Measurements from ENCODE around the gene NELL1.

NELL1 gene

GRCh38 chr11:20949585-20949984, 280.2 kb downstream of the NELL1 start:
- in situ Hi-C loops (cut with MboI; ENCODE audit: low sequenced_read_pairs) = no loop called here

GRCh38 chr11:20962581-20962980, 293.2 kb downstream of the NELL1 start:
- in situ Hi-C loops (cut with MboI; ENCODE audit: low sequenced_read_pairs) = no loop called here

GRCh38 chr11:20963596-20963995, 294.2 kb downstream of the NELL1 start:
- in situ Hi-C loops (cut with MboI; ENCODE audit: low sequenced_read_pairs) = no loop called here

- in situ Hi-C loops (cut with MboI; ENCODE audit: low sequenced_read_pairs) = no loop called here
Measured at GRCh38 chr11:20964985-20965384, 295.6 kb downstream of the NELL1 start.

GRCh38 chr11:20966489-20966888, 297.1 kb downstream of the NELL1 start:
- in situ Hi-C loops (cut with MboI; ENCODE audit: low sequenced_read_pairs) = no loop called here

GRCh38 chr11:20973940-20974559, 304.7 kb downstream of the NELL1 start:
- in situ Hi-C loops (cut with MboI; ENCODE audit: low sequenced_read_pairs) = no loop called here

GRCh38 chr11:20980736-20981135, 311.4 kb downstream of the NELL1 start:
- in situ Hi-C loops (cut with MboI; ENCODE audit: low sequenced_read_pairs) = no loop called here

GRCh38 chr11:20990447-20990846, 321.1 kb downstream of the NELL1 start:
- in situ Hi-C loops (cut with MboI; ENCODE audit: low sequenced_read_pairs) = no loop called here

- in situ Hi-C loops (cut with MboI; ENCODE audit: low sequenced_read_pairs) = no loop called here
Measured at GRCh38 chr11:20991471-20991870, 322.1 kb downstream of the NELL1 start.

- in situ Hi-C loops (cut with MboI; ENCODE audit: low sequenced_read_pairs) = no loop called here
Measured at GRCh38 chr11:21007297-21007696, 337.9 kb downstream of the NELL1 start.

GRCh38 chr11:21018248-21018647, 348.9 kb downstream of the NELL1 start:
- in situ Hi-C loops (cut with MboI; ENCODE audit: low sequenced_read_pairs) = no loop called here

GRCh38 chr11:21026685-21027084, 357.3 kb downstream of the NELL1 start:
- in situ Hi-C loops (cut with MboI; ENCODE audit: low sequenced_read_pairs) = no loop called here

GRCh38 chr11:21037850-21038249, 368.5 kb downstream of the NELL1 start:
- in situ Hi-C loops (cut with MboI; ENCODE audit: low sequenced_read_pairs) = no loop called here

- in situ Hi-C loops (cut with MboI; ENCODE audit: low sequenced_read_pairs) = no loop called here
Measured at GRCh38 chr11:21038801-21039200, 369.4 kb downstream of the NELL1 start.

- in situ Hi-C loops (cut with MboI; ENCODE audit: low sequenced_read_pairs) = no loop called here
Measured at GRCh38 chr11:21040630-21041029, 371.2 kb downstream of the NELL1 start.

GRCh38 chr11:21048626-21049025, 379.2 kb downstream of the NELL1 start:
- in situ Hi-C loops (cut with MboI; ENCODE audit: low sequenced_read_pairs) = no loop called here

GRCh38 chr11:21053466-21053865, 384.1 kb downstream of the NELL1 start:
- in situ Hi-C loops (cut with MboI; ENCODE audit: low sequenced_read_pairs) = no loop called here

GRCh38 chr11:21056644-21057043, 387.3 kb downstream of the NELL1 start:
- in situ Hi-C loops (cut with MboI; ENCODE audit: low sequenced_read_pairs) = no loop called here

- in situ Hi-C loops (cut with MboI; ENCODE audit: low sequenced_read_pairs) = no loop called here
Measured at GRCh38 chr11:21059879-21060278, 390.5 kb downstream of the NELL1 start.

- in situ Hi-C loops (cut with MboI; ENCODE audit: low sequenced_read_pairs) = no loop called here
Measured at GRCh38 chr11:21066030-21066429, 396.6 kb downstream of the NELL1 start.

GRCh38 chr11:21068886-21069285, 399.5 kb downstream of the NELL1 start:
- in situ Hi-C loops (cut with MboI; ENCODE audit: low sequenced_read_pairs) = no loop called here

- in situ Hi-C loops (cut with MboI; ENCODE audit: low sequenced_read_pairs) = no loop called here
Measured at GRCh38 chr11:21069909-21070308, 400.5 kb downstream of the NELL1 start.

- in situ Hi-C loops (cut with MboI; ENCODE audit: low sequenced_read_pairs) = no loop called here
Measured at GRCh38 chr11:21072558-21072957, 403.2 kb downstream of the NELL1 start.
